Neuronal stem cell (in vitro differentiated cells): Measurements from ENCODE around the gene KLHDC10.
"Not testable (repeated sequence)": the region's sequence is repeated elsewhere in the genome, so short reads cannot be mapped to it uniquely, and the experiment has no call there.

ENCODE experiments used
- DNase-seq: peaks from one replicate; pipeline ENCODE4 v3.0.0-alpha.2; 2013; ENCODE audit warnings: low spot score
- H2AFZ ChIP-seq: one replicate; pipeline ENCODE4 v1.6.1; 2013; ENCODE audit warnings: mild to moderate bottlenecking, low read length, inconsistent platforms
- H2AK5ac ChIP-seq: 2 replicates; pipeline ENCODE4 v1.6.1; 2013; ENCODE audit warnings: low read depth, mild to moderate bottlenecking, inconsistent platforms, low read length, moderate library complexity, mixed read lengths
- H2BK120ac ChIP-seq: 2 replicates; pipeline ENCODE4 v1.6.1; 2013; ENCODE audit warnings: low read depth, mild to moderate bottlenecking, inconsistent platforms, low read length, moderate library complexity, mixed read lengths
- H2BK12ac ChIP-seq: one replicate; pipeline ENCODE4 v1.6.1; 2013; ENCODE audit warnings: low read length, inconsistent platforms
- H2BK15ac ChIP-seq: 2 replicates; pipeline ENCODE4 v1.6.1; 2013; ENCODE audit warnings: mild to moderate bottlenecking, low read length, inconsistent platforms, mixed read lengths
- H2BK5ac ChIP-seq: one replicate; pipeline ENCODE4 v1.6.1; 2013; ENCODE audit warnings: inconsistent platforms, mild to moderate bottlenecking, low read length, moderate library complexity
- H3K14ac ChIP-seq: one replicate; pipeline ENCODE4 v1.6.1; 2013; ENCODE audit warnings: low read length, inconsistent platforms
- H3K18ac ChIP-seq: 2 replicates; pipeline ENCODE4 v1.6.1; 2013; ENCODE audit warnings: low read length, inconsistent platforms
- H3K23ac ChIP-seq: 2 replicates; pipeline ENCODE4 v1.6.1; 2013; ENCODE audit warnings: low read depth, mild to moderate bottlenecking, mixed read lengths, low read length, inconsistent platforms; ENCODE audit not compliant: poor library complexity
- H3K27ac ChIP-seq: replicated peaks from 3 replicates; pipeline ENCODE4 v1.5.1; 2013; ENCODE audit warnings: low read length, inconsistent platforms
- H3K27me3 ChIP-seq, 3 experiments: 2 replicates each; pipeline ENCODE4 v1.6.1; 2013; ENCODE audit warnings: low read length in 3 of 3, mild to moderate bottlenecking in 2 of 3, inconsistent platforms in 1 of 3, low read depth in 1 of 3, mixed read lengths in 1 of 3, moderate library complexity in 1 of 3; ENCODE audit not compliant: control insufficient read depth in 3 of 3, insufficient read depth in 3 of 3
- H3K36me3 ChIP-seq, 2 donors: replicated peaks in 1 of 2; 2 replicates each; pipeline ENCODE4 v1.6.1; 2013; ENCODE audit warnings: low read length in 2 of 2; ENCODE audit not compliant: control insufficient read depth in 2 of 2, insufficient read depth in 2 of 2
- H3K4ac ChIP-seq: 2 replicates; pipeline ENCODE4 v1.6.1; 2013; ENCODE audit warnings: inconsistent platforms, mild to moderate bottlenecking, low read length, moderate library complexity
- H3K4me1 ChIP-seq, 2 donors: 1 replicate in 1 of 2; 2 replicates in 1 of 2; pipeline ENCODE4 v1.6.1; 2013; ENCODE audit warnings: low read length in 2 of 2, low read depth in 1 of 2; ENCODE audit not compliant: control insufficient read depth in 2 of 2, insufficient read depth in 1 of 2
- H3K4me2 ChIP-seq: one replicate; pipeline ENCODE4 v1.6.1; 2013; ENCODE audit warnings: mild to moderate bottlenecking, low read length, inconsistent platforms; ENCODE audit not compliant: insufficient read depth, poor library complexity, severe bottlenecking
- H3K4me3 ChIP-seq, 2 donors: 2 replicates each; pipeline ENCODE4 v1.5.1; 2013; ENCODE audit warnings: low read length in 2 of 2, mild to moderate bottlenecking in 2 of 2, inconsistent platforms in 1 of 2, moderate library complexity in 1 of 2
- H3K79me1 ChIP-seq: one replicate; pipeline ENCODE4 v1.6.1; 2013; ENCODE audit warnings: low read depth, mild to moderate bottlenecking, inconsistent platforms, low read length, moderate library complexity
- H3K9ac ChIP-seq: one replicate; pipeline ENCODE4 v1.6.1; 2013; ENCODE audit warnings: mild to moderate bottlenecking, low read depth, low read length, inconsistent platforms; ENCODE audit not compliant: poor library complexity
- H3K9me3 ChIP-seq, 2 donors: replicated peaks in 1 of 2; 2 replicates each; pipeline versions ENCODE3 to v1.6.1; 2013; ENCODE audit warnings: low read length in 2 of 2, mild to moderate bottlenecking in 2 of 2, inconsistent platforms in 1 of 2, low read depth in 1 of 2, mixed read lengths in 1 of 2, moderate library complexity in 1 of 2; ENCODE audit not compliant: control insufficient read depth in 2 of 2, insufficient read depth in 1 of 2
- H4K8ac ChIP-seq: one replicate; pipeline ENCODE4 v1.6.1; 2013; ENCODE audit warnings: low read depth, mild to moderate bottlenecking, inconsistent platforms, low read length, moderate library complexity
- H4K91ac ChIP-seq: one replicate; pipeline ENCODE4 v1.6.1; 2013; ENCODE audit warnings: low read length, low read depth, mild to moderate bottlenecking, inconsistent platforms; ENCODE audit not compliant: poor library complexity
- WGBS, 2 donors: extraction: QIAGEN DNeasy Blood & Tissue Kit; methylation state at CpG; one replicate each; pipeline ENCODE4 v1.1.7; 2013; ENCODE audit warnings: missing lambda C conversion rate in 2 of 2, mixed read lengths in 1 of 2; ENCODE audit not compliant: insufficient read length in 2 of 2, insufficient replicate concordance in 1 of 2; ENCODE audit errors: extremely low coverage in 2 of 2; 5-methylcytosine and 5-hydroxymethylcytosine counted together

Gene KLHDC10

DNA sequence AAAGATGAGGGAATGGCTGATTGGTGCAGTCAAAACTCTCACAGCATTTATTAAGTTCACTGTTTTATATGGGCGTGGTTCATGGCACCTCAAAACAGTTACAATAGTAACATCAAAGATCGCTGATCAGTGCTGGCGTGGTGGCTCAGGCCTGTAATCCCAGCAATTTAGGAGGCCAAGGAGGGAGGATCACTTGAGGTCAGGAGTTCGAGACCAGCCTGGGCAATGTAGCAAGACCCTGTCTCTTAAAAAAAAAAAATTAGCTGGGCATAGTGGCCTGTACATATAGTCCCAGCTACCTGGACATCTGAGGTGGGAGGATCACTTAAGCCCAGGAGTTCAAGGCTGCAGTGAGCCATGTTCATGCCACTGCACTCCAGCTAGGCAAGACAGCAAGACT is 48.5 kb downstream of the KLHDC10 start:
- peaks cover 11 to 46% of the 10 kb centered on the region in 2 donors for H3K36me3 ChIP-seq
- no peak overlapping the region for H3K9ac ChIP-seq
- no peak overlapping the region for H3K23ac ChIP-seq
- no peaks in the 10 kb centered on the region for H3K4me1 ChIP-seq
- no peak overlapping the region for H2BK120ac ChIP-seq
- H3K18ac ChIP-seq: no peak overlapping the region
- DNase-seq: no peak
- WGBS, 2 donors: no CpG with 5 or more reads among the region's 4 CpGs
- H3K4ac ChIP-seq: no peak overlapping the region
- no peak overlapping the region for H4K91ac ChIP-seq
- no peak overlapping the region for H3K4me2 ChIP-seq
- no peaks in the 10 kb centered on the region for H3K9me3 ChIP-seq
- H3K27me3 ChIP-seq: no peaks in the 10 kb centered on the region
- H3K79me1 ChIP-seq: no peaks in the 10 kb centered on the region
- no peak overlapping the region for H4K8ac ChIP-seq
- no peak overlapping the region for H2AK5ac ChIP-seq
- H2BK5ac ChIP-seq: no peak overlapping the region
- H3K14ac ChIP-seq: no peak overlapping the region
- H2BK12ac ChIP-seq: no peak overlapping the region
- H3K27ac ChIP-seq: no peak overlapping the region
- H2AFZ ChIP-seq: no peak overlapping the region
- no peak overlapping the region for H3K4me3 ChIP-seq
- no peak overlapping the region for H2BK15ac ChIP-seq

DNA sequence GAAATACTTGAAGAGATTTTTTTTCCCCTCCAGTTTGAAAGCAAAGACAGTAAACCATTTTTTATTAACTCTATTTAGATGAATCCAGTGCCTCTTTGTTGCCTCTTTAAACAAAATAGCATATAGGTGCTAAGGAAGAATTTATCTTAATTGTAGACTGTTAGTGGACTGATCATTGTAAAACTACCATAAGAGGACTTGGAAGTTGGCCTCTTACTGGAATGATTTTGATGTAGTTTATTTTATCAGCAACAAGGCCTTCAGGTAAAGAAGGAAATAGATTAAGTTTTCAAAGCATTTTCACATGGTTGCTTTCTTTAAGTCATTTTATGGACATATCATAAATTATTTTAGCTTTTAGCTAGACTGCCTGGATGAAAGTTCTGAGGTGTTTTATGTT is 53.2 kb downstream of the KLHDC10 start:
- Histone ChIP-seq H2BK15ac (no peak overlapping the region), H3K23ac (no peak overlapping the region), H3K18ac (no peak overlapping the region), H4K91ac (no peak overlapping the region), H2BK5ac (no peak overlapping the region), H2AFZ (no peak overlapping the region), H3K14ac (no peak overlapping the region), H3K36me3 (peaks cover 11 to 86% of the 10 kb centered on the region in 2 donors), H3K27me3 (no peaks in the 10 kb centered on the region), H3K4ac (no peak overlapping the region), H3K4me2 (no peak overlapping the region), H3K9ac (no peak overlapping the region), H4K8ac (no peak overlapping the region), H2BK12ac (no peak overlapping the region), H2BK120ac (no peak overlapping the region), H3K4me3 (no peak overlapping the region), H3K9me3 (no peaks in the 10 kb centered on the region), H2AK5ac (no peak overlapping the region), H3K27ac (no peak overlapping the region), H3K4me1 (no peaks in the 10 kb centered on the region), H3K79me1 (no peaks in the 10 kb centered on the region)
- DNase-seq: no peak

DNA sequence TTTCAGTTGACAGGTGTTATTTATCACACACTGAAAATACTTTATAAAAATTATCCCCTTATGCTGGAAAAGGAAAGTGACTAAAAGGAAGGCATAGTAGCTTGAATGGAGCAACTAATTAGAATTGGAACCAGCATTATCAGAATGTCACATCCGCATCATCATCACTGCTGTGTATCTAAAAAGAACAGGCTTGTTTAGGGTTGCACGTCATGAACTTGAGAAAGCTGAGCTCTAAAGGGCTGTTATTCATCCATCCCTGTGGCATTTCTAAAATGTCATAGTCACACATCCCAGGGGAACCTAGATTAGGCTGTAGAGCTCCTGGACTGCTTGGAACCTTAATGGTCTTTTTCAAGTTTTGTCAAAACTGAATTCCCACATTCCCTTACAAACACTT is 54.4 kb downstream of the KLHDC10 start:
- H3K36me3 ChIP-seq: peaks cover 13 to 93% of the 10 kb centered on the region in 2 donors
- WGBS, 2 donors: no CpG with 5 or more reads among the region's 2 CpGs

GRCh38 chr7:130126840-130127239 is 56.5 kb downstream of the KLHDC10 start:
- not testable (repeated sequence) for H2BK120ac ChIP-seq, H3K9me3 ChIP-seq, H3K4ac ChIP-seq, H2BK15ac ChIP-seq, H2AFZ ChIP-seq, H4K8ac ChIP-seq, H3K27me3 ChIP-seq, H3K23ac ChIP-seq, DNase-seq, H2BK12ac ChIP-seq, H2BK5ac ChIP-seq, H3K18ac ChIP-seq, H2AK5ac ChIP-seq, H3K27ac ChIP-seq, H3K4me2 ChIP-seq, H4K91ac ChIP-seq, H3K4me3 ChIP-seq, H3K9ac ChIP-seq, H3K4me1 ChIP-seq, H3K14ac ChIP-seq, H3K79me1 ChIP-seq
- H3K36me3 ChIP-seq: peaks cover 18 to 91% of the 10 kb centered on the region in 2 donors
- no CpG with 5 or more reads among the region's 3 CpGs for WGBS, 2 donors

More for the DNA sequence above, 54.4 kb downstream of the KLHDC10 start:
- no peak overlapping the region for H3K23ac ChIP-seq
- H4K8ac ChIP-seq: no peak overlapping the region
- no peak overlapping the region for H2BK120ac ChIP-seq
- H2BK5ac ChIP-seq: no peak overlapping the region
- no peak overlapping the region for H3K18ac ChIP-seq
- no peak overlapping the region for H2BK12ac ChIP-seq
- H3K4me1 ChIP-seq: no peaks in the 10 kb centered on the region
- H3K9ac ChIP-seq: no peak overlapping the region
- H3K27me3 ChIP-seq: no peaks in the 10 kb centered on the region
- no peak for DNase-seq
- no peak overlapping the region for H3K4me3 ChIP-seq
- no peaks in the 10 kb centered on the region for H3K9me3 ChIP-seq
- H3K4me2 ChIP-seq: no peak overlapping the region
- H3K27ac ChIP-seq: no peak overlapping the region
- no peak overlapping the region for H3K14ac ChIP-seq
- no peak overlapping the region for H2BK15ac ChIP-seq
- H3K79me1 ChIP-seq: no peaks in the 10 kb centered on the region
- no peak overlapping the region for H2AK5ac ChIP-seq
- H4K91ac ChIP-seq: no peak overlapping the region
- H2AFZ ChIP-seq: no peak overlapping the region
- H3K4ac ChIP-seq: no peak overlapping the region
